B cell (primary cell): ENCODE measurements around the gene TSFM. TPM values are rescaled to one million over a fixed set of nuclear protein-coding genes. Genes with fewer than 3 reads are reported as not detected.

Experiments used
- ATAC-seq: fragments of 200-7000 bp; cut with Tn5 transposase; one replicate; pipeline ENCODE4 v1.10.0; 2021; ENCODE audit warnings: low read depth, mild to moderate bottlenecking, moderate number of reproducible peaks, moderate library complexity
- CTCF ChIA-PET: fragments of 350-600 bp; sonication (Branson Sonifier 250); formaldehyde crosslinking; loops from one replicate; lab custom pipeline; 2021; ENCODE audit warnings: antibody characterized with exemption, inconsistent platforms; lab: Charles Lee
- POLR2A ChIA-PET: fragments of 350-600 bp; sonication (Branson Sonifier 250); formaldehyde crosslinking; loops from one replicate; lab custom pipeline; 2021; ENCODE audit warnings: antibody characterized with exemption; lab: Charles Lee
- DNase-seq: peaks from one replicate; pipeline ENCODE4 v3.0.0; 2013
- H2AFZ ChIP-seq: 2 replicates; pipeline ENCODE4 v1.6.1; 2012; ENCODE audit warnings: mild to moderate bottlenecking, low read depth, low read length; ENCODE audit not compliant: insufficient read depth, poor library complexity, severe bottlenecking
- H3K27ac ChIP-seq, 2 donors: 1 replicate in 1 of 2; 2 replicates in 1 of 2; pipeline ENCODE4 v1.5.1; 2012 to 2013; ENCODE audit warnings: low read length in 2 of 2, mild to moderate bottlenecking in 2 of 2, moderate library complexity in 1 of 2
- H3K27me3 ChIP-seq, 4 experiments: fragments of 200-600 bp in 1 of 4; sonication (generic) in 1 of 4; replicated peaks in 1 of 4; 1 replicate in 2 of 4; 2 replicates in 2 of 4; pipeline versions ENCODE4 v1.6.1 to v1.7.0; 2013 to 2016; ENCODE audit warnings: low read length in 3 of 4, mild to moderate bottlenecking in 2 of 4, mixed read lengths in 1 of 4, moderate library complexity in 1 of 4; ENCODE audit not compliant: insufficient read depth in 4 of 4, control insufficient read depth in 3 of 4; ENCODE audit errors: control extremely low read depth in 1 of 4
- H3K36me3 ChIP-seq, 2 experiments: replicated peaks in 1 of 2; 1 replicate in 1 of 2; 2 replicates in 1 of 2; pipeline versions ENCODE4 v1.6.1 to v1.7.1; 2013; ENCODE audit warnings: low read length in 1 of 2; ENCODE audit not compliant: insufficient read depth in 2 of 2, control insufficient read depth in 1 of 2; ENCODE audit errors: control extremely low read depth in 1 of 2, extremely low read depth in 1 of 2
- H3K4me1 ChIP-seq, 2 donors: fragments of 200-600 bp in 1 of 2; sonication (generic) in 1 of 2; 1 replicate in 1 of 2; 2 replicates in 1 of 2; pipeline versions ENCODE4 v1.5.1 to v1.6.1; 2013 to 2017; ENCODE audit warnings: low read length in 2 of 2; ENCODE audit not compliant: control insufficient read depth in 2 of 2, insufficient read depth in 2 of 2
- H3K4me2 ChIP-seq: replicated peaks from 2 replicates; pipeline ENCODE3; 2012; ENCODE audit warnings: mild to moderate bottlenecking, low read depth, low read length; ENCODE audit not compliant: poor library complexity, severe bottlenecking
- H3K4me3 ChIP-seq, 5 experiments: fragments of 200-600 bp in 1 of 5; sonication (generic) in 1 of 5; 1 replicate in 3 of 5; 2 replicates in 2 of 5; pipeline versions ENCODE4 v1.5.1 to v1.7.0; 2011 to 2016; ENCODE audit warnings: low read length in 4 of 5, mild to moderate bottlenecking in 4 of 5, low read depth in 2 of 5, control low read depth in 1 of 5, moderate library complexity in 1 of 5; ENCODE audit not compliant: insufficient read depth in 1 of 5; ENCODE audit errors: control extremely low read depth in 1 of 5, extremely low read depth in 1 of 5
- H3K79me2 ChIP-seq: fragments of 200-600 bp; sonication (generic); one replicate; pipeline ENCODE4 v1.6.0; 2016; ENCODE audit warnings: low read length; ENCODE audit not compliant: control insufficient read depth, insufficient read depth
- H3K9ac ChIP-seq: fragments of 200-600 bp; sonication (generic); 2 replicates; pipeline ENCODE4 v1.6.1; 2017; ENCODE audit warnings: mild to moderate bottlenecking, low read length, moderate library complexity
- H3K9me3 ChIP-seq, 3 donors: one replicate each; pipeline versions ENCODE4 v1.6.1 to v1.7.1; 2013; ENCODE audit warnings: low read length in 2 of 3; ENCODE audit not compliant: control insufficient read depth in 2 of 3, insufficient read depth in 1 of 3; ENCODE audit errors: control extremely low read depth in 1 of 3
- H4K20me1 ChIP-seq: 2 replicates; pipeline ENCODE4 v1.6.0; 2012; ENCODE audit warnings: mild to moderate bottlenecking, low read length; ENCODE audit not compliant: insufficient read depth, control insufficient read depth, poor library complexity, severe bottlenecking
- H3K27ac Mint-ChIP-seq: one replicate; pipeline ENCODE4 v1.8.0; 2021; ENCODE audit warnings: mixed read lengths
- H3K27me3 Mint-ChIP-seq: one replicate; pipeline ENCODE4 v1.8.0; 2021; ENCODE audit warnings: mixed read lengths
- H3K4me1 Mint-ChIP-seq: one replicate; pipeline ENCODE4 v1.8.0; 2021; ENCODE audit warnings: mixed read lengths
- H3K4me3 Mint-ChIP-seq: one replicate; pipeline ENCODE4 v1.8.0; 2021; ENCODE audit warnings: mixed read lengths
- H3K9me3 Mint-ChIP-seq: one replicate; pipeline ENCODE4 v1.8.0; 2022; ENCODE audit warnings: mixed read lengths; ENCODE audit not compliant: insufficient read depth
- CTCF ChIP-seq: fragments of 200-600 bp; IDR thresholded peaks from one replicate; pipeline ENCODE4 v1.8.0; 2022; ENCODE audit warnings: antibody characterized with exemption, mild to moderate bottlenecking
- EZH2 ChIP-seq: IDR thresholded peaks from 2 replicates; pipeline ENCODE4 v1.6.1; 2012; ENCODE audit warnings: borderline replicate concordance, low read depth, mild to moderate bottlenecking, moderate library complexity, low read length; ENCODE audit not compliant: insufficient read depth, poor library complexity, severe bottlenecking
- WGBS: methylation state at CpG from one replicate; pipeline ENCODE4 v1.1.5; 2013; ENCODE audit warnings: missing lambda C conversion rate; ENCODE audit not compliant: insufficient coverage; 5-methylcytosine and 5-hydroxymethylcytosine counted together
- intact Hi-C: fragments of 100-400 bp; cut with micrococcal nuclease; formaldehyde crosslinking; loops from one replicate; pipeline ENCODE4 v1.10.0; 2022
- polyA plus RNA-seq: library from polyadenylated mRNA; depleted of rRNA; stranded (reverse); fragments of >200 nt; gene quantifications from 2 replicates; pipeline ENCODE4 v1.2.3, GENCODE V29; 2012
- total RNA-seq, 2 donors: library from RNA; stranded (reverse); fragments of 120-200 nt in 1 of 2; gene quantifications; 1 replicate in 1 of 2; 2 replicates in 1 of 2; pipeline versions ENCODE4 v1.2.3 to v1.2.4, GENCODE V29; 2013 to 2022

TSFM gene
- total and polyA plus RNA-seq, 2 donors (not counting 1 experiment from before 2014, with no cell fraction given), result 5.6 to 20.9 TPM

- ATAC-seq, result no peak
These were observed 27.5 kb upstream of the TSFM start for GRCh38 chr12:57755194-57755453.

More at GRCh38 chr12:57755194-57755453, 27.5 kb upstream of the TSFM start:
- Histone ChIP-seq H2AFZ (peak overlapping the region; percentile 16), H3K27me3 (no peaks in the 10 kb centered on the region), H3K27ac (peak overlapping the region in 1 of 2 donors; percentile 30), H4K20me1 (peaks cover 41% of the 10 kb centered on the region), H3K9ac (peak overlapping the region; percentile 80), H3K36me3 (peaks cover 1 to 38% of the 10 kb centered on the region in 2 experiments), H3K4me1 (peaks cover 44 to 68% of the 10 kb centered on the region in 2 donors), H3K4me3 (peak overlapping the region in 4 of 5 experiments; percentile 78 to 87 (median 86)), H3K4me2 (peak overlapping the region; percentile 90), H3K9me3 (no peaks in the 10 kb centered on the region), H3K79me2 (peaks cover 48% of the 10 kb centered on the region)
- H3K9me3 Mint-ChIP-seq, result no peaks in the 10 kb centered on the region
- no peaks in the 10 kb centered on the region for H3K27me3 Mint-ChIP-seq
- intact Hi-C loops, result loop anchor here (5.0 to 10.0 kb wide), 5 partner anchors 77 to 670 kb away; partner anchors contain the start of genes CTDSP2, GLI1, INHBE and MARS1
- H3K4me1 Mint-ChIP-seq, result peaks cover 72% of the 10 kb centered on the region
- WGBS, result 0% methylated on average over 7 of the region's 34 CpGs
- TF ChIP-seq CTCF (no peak), EZH2 (no peak)
- no peak overlapping the region for H3K27ac Mint-ChIP-seq
- ChIA-PET POLR2A (interaction anchor here (1.0 kb wide), 1 partner anchor 92 kb away, joined by 4 read pairs; the partner anchor contains the start of gene CTDSP2), CTCF (interaction anchor here (1.5 to 2.6 kb wide), 3 partner anchors 27 to 150 kb away, joined by 5 to 31 read pairs (median 7); partner anchors contain the start of gene TSFM)
- H3K4me3 Mint-ChIP-seq, result peak overlapping the region; percentile 96
- DNase-seq, result no peak
